ENCODE measurements around the gene LRFN2. TPM values are rescaled to one million over a fixed set of nuclear protein-coding genes. Genes with fewer than 3 reads are reported as not detected.

LRFN2 gene
- total RNA-seq, 1 donor from 2014 or later: not detected

- no peak for DNase-seq (ENCODE audit: low read depth)
These were observed 69.5 kb downstream of the LRFN2 start for GRCh38 chr6:40517654-40518053.

GRCh38 chr6:40516429-40516828, 70.7 kb downstream of the LRFN2 start:
- DNase-seq (ENCODE audit: low read depth): no peak

- no peak for DNase-seq (ENCODE audit: low read depth)
These were observed 74.8 kb downstream of the LRFN2 start for GRCh38 chr6:40512340-40512739.

GRCh38 chr6:40511884-40512283, 75.3 kb downstream of the LRFN2 start:
- no peak for DNase-seq (ENCODE audit: low read depth)

- DNase-seq (ENCODE audit: low read depth): no peak
These were observed 76.7 kb downstream of the LRFN2 start for GRCh38 chr6:40510442-40510841.

- no peak for DNase-seq (ENCODE audit: low read depth)
These were observed 77.4 kb downstream of the LRFN2 start for GRCh38 chr6:40509716-40510260.

GRCh38 chr6:40509086-40509485, 78.1 kb downstream of the LRFN2 start:
- no peak for DNase-seq (ENCODE audit: low read depth)

- DNase-seq (ENCODE audit: low read depth): no peak
These were observed 80.2 kb downstream of the LRFN2 start for GRCh38 chr6:40506954-40507353.

- DNase-seq (ENCODE audit: low read depth): no peak
These were observed 81.9 kb downstream of the LRFN2 start for GRCh38 chr6:40505191-40505810.

GRCh38 chr6:40504274-40504673, 82.9 kb downstream of the LRFN2 start:
- DNase-seq (ENCODE audit: low read depth): no peak

GRCh38 chr6:40500227-40500626, 86.9 kb downstream of the LRFN2 start:
- DNase-seq (ENCODE audit: low read depth): no peak

- DNase-seq (ENCODE audit: low read depth): no peak
These were observed 87.9 kb downstream of the LRFN2 start for GRCh38 chr6:40499215-40499614.

- no peak for DNase-seq (ENCODE audit: low read depth)
These were observed 89.0 kb downstream of the LRFN2 start for GRCh38 chr6:40498148-40498547.

- no peak for DNase-seq (ENCODE audit: low read depth)
These were observed 95.0 kb downstream of the LRFN2 start for GRCh38 chr6:40492187-40492586.

GRCh38 chr6:40490508-40490907, 96.7 kb downstream of the LRFN2 start:
- no peak for DNase-seq (ENCODE audit: low read depth)

GRCh38 chr6:40489798-40490197, 97.4 kb downstream of the LRFN2 start:
- no peak for DNase-seq (ENCODE audit: low read depth)

- DNase-seq (ENCODE audit: low read depth): no peak
These were observed 100.6 kb downstream of the LRFN2 start for GRCh38 chr6:40486576-40486975.

GRCh38 chr6:40485795-40486194, 101.4 kb downstream of the LRFN2 start:
- no peak for DNase-seq (ENCODE audit: low read depth)

GRCh38 chr6:40485300-40485699, 101.9 kb downstream of the LRFN2 start:
- DNase-seq (ENCODE audit: low read depth): no peak

- DNase-seq (ENCODE audit: low read depth): no peak
These were observed 103.1 kb downstream of the LRFN2 start for GRCh38 chr6:40484066-40484465.

GRCh38 chr6:40482532-40482931, 104.6 kb downstream of the LRFN2 start:
- no peak for DNase-seq (ENCODE audit: low read depth)

- DNase-seq (ENCODE audit: low read depth): no peak
These were observed 106.5 kb downstream of the LRFN2 start for GRCh38 chr6:40480678-40481077.

- DNase-seq (ENCODE audit: low read depth): no peak
These were observed 107.5 kb downstream of the LRFN2 start for GRCh38 chr6:40479706-40480105.
